B cell (primary cell): ENCODE data around the gene NR3C2. TPM values are rescaled to one million over a fixed set of nuclear protein-coding genes. Genes with fewer than 3 reads are reported as not detected.

Experiments used
- ATAC-seq: fragments of 200-7000 bp; cut with Tn5 transposase; one replicate; pipeline ENCODE4 v1.10.0; 2021; ENCODE audit warnings: low read depth, mild to moderate bottlenecking, moderate number of reproducible peaks, moderate library complexity
- CTCF ChIA-PET: fragments of 350-600 bp; sonication (Branson Sonifier 250); formaldehyde crosslinking; loops from one replicate; lab custom pipeline; 2021; ENCODE audit warnings: antibody characterized with exemption, inconsistent platforms; lab: Charles Lee
- POLR2A ChIA-PET: fragments of 350-600 bp; sonication (Branson Sonifier 250); formaldehyde crosslinking; loops from one replicate; lab custom pipeline; 2021; ENCODE audit warnings: antibody characterized with exemption; lab: Charles Lee
- DNase-seq: peaks from one replicate; pipeline ENCODE4 v3.0.0; 2013
- H2AFZ ChIP-seq: 2 replicates; pipeline ENCODE4 v1.6.1; 2012; ENCODE audit warnings: mild to moderate bottlenecking, low read depth, low read length; ENCODE audit not compliant: insufficient read depth, poor library complexity, severe bottlenecking
- H3K27ac ChIP-seq, 2 donors: 1 replicate in 1 of 2; 2 replicates in 1 of 2; pipeline ENCODE4 v1.5.1; 2012 to 2013; ENCODE audit warnings: low read length in 2 of 2, mild to moderate bottlenecking in 2 of 2, moderate library complexity in 1 of 2
- H3K27me3 ChIP-seq, 4 experiments: fragments of 200-600 bp in 1 of 4; sonication (generic) in 1 of 4; replicated peaks in 1 of 4; 1 replicate in 2 of 4; 2 replicates in 2 of 4; pipeline versions ENCODE4 v1.6.1 to v1.7.0; 2013 to 2016; ENCODE audit warnings: low read length in 3 of 4, mild to moderate bottlenecking in 2 of 4, mixed read lengths in 1 of 4, moderate library complexity in 1 of 4; ENCODE audit not compliant: insufficient read depth in 4 of 4, control insufficient read depth in 3 of 4; ENCODE audit errors: control extremely low read depth in 1 of 4
- H3K36me3 ChIP-seq, 2 experiments: replicated peaks in 1 of 2; 1 replicate in 1 of 2; 2 replicates in 1 of 2; pipeline versions ENCODE4 v1.6.1 to v1.7.1; 2013; ENCODE audit warnings: low read length in 1 of 2; ENCODE audit not compliant: insufficient read depth in 2 of 2, control insufficient read depth in 1 of 2; ENCODE audit errors: control extremely low read depth in 1 of 2, extremely low read depth in 1 of 2
- H3K4me1 ChIP-seq, 2 donors: fragments of 200-600 bp in 1 of 2; sonication (generic) in 1 of 2; 1 replicate in 1 of 2; 2 replicates in 1 of 2; pipeline versions ENCODE4 v1.5.1 to v1.6.1; 2013 to 2017; ENCODE audit warnings: low read length in 2 of 2; ENCODE audit not compliant: control insufficient read depth in 2 of 2, insufficient read depth in 2 of 2
- H3K4me2 ChIP-seq: replicated peaks from 2 replicates; pipeline ENCODE3; 2012; ENCODE audit warnings: mild to moderate bottlenecking, low read depth, low read length; ENCODE audit not compliant: poor library complexity, severe bottlenecking
- H3K4me3 ChIP-seq, 5 experiments: fragments of 200-600 bp in 1 of 5; sonication (generic) in 1 of 5; 1 replicate in 3 of 5; 2 replicates in 2 of 5; pipeline versions ENCODE4 v1.5.1 to v1.7.0; 2011 to 2016; ENCODE audit warnings: low read length in 4 of 5, mild to moderate bottlenecking in 4 of 5, low read depth in 2 of 5, control low read depth in 1 of 5, moderate library complexity in 1 of 5; ENCODE audit not compliant: insufficient read depth in 1 of 5; ENCODE audit errors: control extremely low read depth in 1 of 5, extremely low read depth in 1 of 5
- H3K79me2 ChIP-seq: fragments of 200-600 bp; sonication (generic); one replicate; pipeline ENCODE4 v1.6.0; 2016; ENCODE audit warnings: low read length; ENCODE audit not compliant: control insufficient read depth, insufficient read depth
- H3K9ac ChIP-seq: fragments of 200-600 bp; sonication (generic); 2 replicates; pipeline ENCODE4 v1.6.1; 2017; ENCODE audit warnings: mild to moderate bottlenecking, low read length, moderate library complexity
- H3K9me3 ChIP-seq, 3 donors: one replicate each; pipeline versions ENCODE4 v1.6.1 to v1.7.1; 2013; ENCODE audit warnings: low read length in 2 of 3; ENCODE audit not compliant: control insufficient read depth in 2 of 3, insufficient read depth in 1 of 3; ENCODE audit errors: control extremely low read depth in 1 of 3
- H4K20me1 ChIP-seq: 2 replicates; pipeline ENCODE4 v1.6.0; 2012; ENCODE audit warnings: mild to moderate bottlenecking, low read length; ENCODE audit not compliant: insufficient read depth, control insufficient read depth, poor library complexity, severe bottlenecking
- H3K27ac Mint-ChIP-seq: one replicate; pipeline ENCODE4 v1.8.0; 2021; ENCODE audit warnings: mixed read lengths
- H3K27me3 Mint-ChIP-seq: one replicate; pipeline ENCODE4 v1.8.0; 2021; ENCODE audit warnings: mixed read lengths
- H3K4me1 Mint-ChIP-seq: one replicate; pipeline ENCODE4 v1.8.0; 2021; ENCODE audit warnings: mixed read lengths
- H3K4me3 Mint-ChIP-seq: one replicate; pipeline ENCODE4 v1.8.0; 2021; ENCODE audit warnings: mixed read lengths
- H3K9me3 Mint-ChIP-seq: one replicate; pipeline ENCODE4 v1.8.0; 2022; ENCODE audit warnings: mixed read lengths; ENCODE audit not compliant: insufficient read depth
- CTCF ChIP-seq: fragments of 200-600 bp; IDR thresholded peaks from one replicate; pipeline ENCODE4 v1.8.0; 2022; ENCODE audit warnings: antibody characterized with exemption, mild to moderate bottlenecking
- EZH2 ChIP-seq: IDR thresholded peaks from 2 replicates; pipeline ENCODE4 v1.6.1; 2012; ENCODE audit warnings: borderline replicate concordance, low read depth, mild to moderate bottlenecking, moderate library complexity, low read length; ENCODE audit not compliant: insufficient read depth, poor library complexity, severe bottlenecking
- WGBS: methylation state at CpG from one replicate; pipeline ENCODE4 v1.1.5; 2013; ENCODE audit warnings: missing lambda C conversion rate; ENCODE audit not compliant: insufficient coverage; 5-methylcytosine and 5-hydroxymethylcytosine counted together
- intact Hi-C: fragments of 100-400 bp; cut with micrococcal nuclease; formaldehyde crosslinking; loops from one replicate; pipeline ENCODE4 v1.10.0; 2022
- polyA plus RNA-seq: library from polyadenylated mRNA; depleted of rRNA; stranded (reverse); fragments of >200 nt; gene quantifications from 2 replicates; pipeline ENCODE4 v1.2.3, GENCODE V29; 2012
- total RNA-seq, 2 donors: library from RNA; stranded (reverse); fragments of 120-200 nt in 1 of 2; gene quantifications; 1 replicate in 1 of 2; 2 replicates in 1 of 2; pipeline versions ENCODE4 v1.2.3 to v1.2.4, GENCODE V29; 2013 to 2022

NR3C2 gene
- total and polyA plus RNA-seq, 2 donors (not counting 1 experiment from before 2014, with no cell fraction given): 6.7 to 19.3 TPM

GRCh38 chr4:148261848-148262247, 180.4 kb downstream of the NR3C2 start:
- Histone ChIP-seq H3K4me1 (no peaks in the 10 kb centered on the region), H3K79me2 (no peaks in the 10 kb centered on the region), H3K36me3 (no peaks in the 10 kb centered on the region), H3K27me3 (no peaks in the 10 kb centered on the region), H3K9ac (no peak overlapping the region), H4K20me1 (peaks cover 4% of the 10 kb centered on the region), H3K4me2 (no peak overlapping the region), H3K27ac (no peak overlapping the region), H3K9me3 (no peaks in the 10 kb centered on the region), H3K4me3 (no peak overlapping the region), H2AFZ (no peak overlapping the region)
- intact Hi-C loops: no loop called here
- no peak for DNase-seq
- no peak overlapping the region for H3K27ac Mint-ChIP-seq
- peaks cover 2% of the 10 kb centered on the region for H3K4me1 Mint-ChIP-seq
- H3K27me3 Mint-ChIP-seq: no peaks in the 10 kb centered on the region
- 100% methylated on average over 2 of the region's 4 CpGs for WGBS
- TF ChIP-seq EZH2: no peak
- no peak for TF ChIP-seq CTCF
- no peak for ATAC-seq
- H3K4me3 Mint-ChIP-seq: no peak overlapping the region
- CTCF ChIA-PET: no interaction called here
- no peaks in the 10 kb centered on the region for H3K9me3 Mint-ChIP-seq
- POLR2A ChIA-PET: no interaction called here

GRCh38 chr4:148259841-148260240, 182.4 kb downstream of the NR3C2 start:
- TF ChIP-seq CTCF: no peak
- no peak overlapping the region for H3K9ac ChIP-seq
- no peak overlapping the region for H3K27ac ChIP-seq
- ATAC-seq (no peak), DNase-seq (no peak)
- H3K79me2 ChIP-seq: no peaks in the 10 kb centered on the region
- no peak overlapping the region for H3K27ac Mint-ChIP-seq
- H3K4me1 ChIP-seq: no peaks in the 10 kb centered on the region
- no peaks in the 10 kb centered on the region for H3K27me3 Mint-ChIP-seq
- H3K9me3 Mint-ChIP-seq: no peaks in the 10 kb centered on the region
- H3K9me3 ChIP-seq: no peaks in the 10 kb centered on the region
- POLR2A ChIA-PET: no interaction called here
- intact Hi-C loops: no loop called here
- H3K4me3 ChIP-seq: no peak overlapping the region
- no peaks in the 10 kb centered on the region for H3K27me3 ChIP-seq
- H2AFZ ChIP-seq: no peak overlapping the region
- no peak overlapping the region for H3K4me2 ChIP-seq
- CTCF ChIA-PET: no interaction called here
- H4K20me1 ChIP-seq: peaks cover 4% of the 10 kb centered on the region
- WGBS: no CpG with 5 or more reads among the region's 3 CpGs
- H3K36me3 ChIP-seq: no peaks in the 10 kb centered on the region
- H3K4me3 Mint-ChIP-seq: no peak overlapping the region
- H3K4me1 Mint-ChIP-seq: peaks cover 2% of the 10 kb centered on the region
